H1 (cell line): ENCODE measurements around the gene TEAD2.

Source experiments
- CTCF ChIP-seq, 3 experiments: IDR thresholded peaks; 1 replicate in 2 of 3; 2 replicates in 1 of 3; pipeline versions ENCODE4 v1.5.1 to v1.6.1; 2011; ENCODE audit warnings: low read length in 3 of 3, mild to moderate bottlenecking in 3 of 3, inconsistent platforms in 2 of 3, low read depth in 1 of 3, moderate library complexity in 1 of 3; ENCODE audit not compliant: insufficient read depth in 1 of 3; ENCODE audit errors: control extremely low read depth in 1 of 3
- JUN ChIP-seq: IDR thresholded peaks from 2 replicates; pipeline ENCODE4 v1.6.1; 2011; ENCODE audit warnings: low read depth, mild to moderate bottlenecking, improper control_type of control experiment, low read length
- KDM1A ChIP-seq: fragments of 200-600, 300-600 bp; sonication (generic); IDR thresholded peaks from 2 replicates; pipeline ENCODE4 v1.7.1; 2016; ENCODE audit warnings: mild to moderate bottlenecking, low read length, borderline replicate concordance
- RAD21 ChIP-seq, 2 experiments: IDR thresholded peaks in 1 of 2; conservative IDR thresholded peaks in 1 of 2; 2 replicates each; pipeline ENCODE4 v1.6.1; 2011; ENCODE audit warnings: low read depth in 2 of 2, low read length in 2 of 2, improper control_type of control experiment in 1 of 2, inconsistent platforms in 1 of 2, mild to moderate bottlenecking in 1 of 2, moderate library complexity in 1 of 2
- SUZ12 ChIP-seq: fragments of 200-600 bp; sonication (generic); IDR thresholded peaks from 2 replicates; pipeline ENCODE4 v1.6.1; 2012; ENCODE audit warnings: mild to moderate bottlenecking, inconsistent platforms, low read length, moderate library complexity, mixed read lengths
- TAF1 ChIP-seq: IDR thresholded peaks from 2 replicates; pipeline ENCODE4 v1.6.1; 2011; ENCODE audit warnings: mild to moderate bottlenecking, low read depth, low read length
- TEAD4 ChIP-seq: IDR thresholded peaks from 2 replicates; pipeline ENCODE4 v1.6.1; 2012; ENCODE audit warnings: low read depth, low read length, inconsistent platforms, mixed read lengths
- YY1 ChIP-seq: IDR thresholded peaks from 2 replicates; pipeline ENCODE4 v1.6.1; 2011; ENCODE audit warnings: low read depth, mild to moderate bottlenecking, low read length
- ZNF274 ChIP-seq: IDR thresholded peaks from 2 replicates; pipeline ENCODE4 v1.7.0; 2012; ENCODE audit warnings: low read length, borderline replicate concordance; ENCODE audit errors: extremely low read depth

- no peak for TF ChIP-seq RAD21 (IDR thresholded peaks at IDR 0.05 in 1 of 2, conservative IDR thresholded peaks at IDR 0.05 in 1 of 2; ENCODE audit: low read depth in 2 of 2, low read length in 2 of 2)
- TF ChIP-seq CTCF (IDR thresholded peaks at IDR 0.05; ENCODE audit: control extremely low read depth in 1 of 3, insufficient read depth in 1 of 3, low read depth in 1 of 3, low read length in 3 of 3), result no peak
- no peak for TF ChIP-seq JUN
- no peak for TF ChIP-seq TEAD4
- no peak for TF ChIP-seq ZNF274
- no peak for TF ChIP-seq TAF1
- no peak for TF ChIP-seq SUZ12
- no peak for TF ChIP-seq YY1
- no peak for TF ChIP-seq KDM1A
These were observed 67.8 kb downstream of the TEAD2 start for GRCh38 chr19:49294401-49294800.
